GM12801 (cell line): Measurements from ENCODE around the gene HM13.

Experiments used
- TF ChIP-seq, protein P1 (sequence below): IDR thresholded peaks from one replicate; pipeline ENCODE4 v1.5.1; 2011; ENCODE audit warnings: control low read depth; ENCODE audit not compliant: insufficient read length; ENCODE audit errors: extremely low read depth

Gene HM13

DNA sequence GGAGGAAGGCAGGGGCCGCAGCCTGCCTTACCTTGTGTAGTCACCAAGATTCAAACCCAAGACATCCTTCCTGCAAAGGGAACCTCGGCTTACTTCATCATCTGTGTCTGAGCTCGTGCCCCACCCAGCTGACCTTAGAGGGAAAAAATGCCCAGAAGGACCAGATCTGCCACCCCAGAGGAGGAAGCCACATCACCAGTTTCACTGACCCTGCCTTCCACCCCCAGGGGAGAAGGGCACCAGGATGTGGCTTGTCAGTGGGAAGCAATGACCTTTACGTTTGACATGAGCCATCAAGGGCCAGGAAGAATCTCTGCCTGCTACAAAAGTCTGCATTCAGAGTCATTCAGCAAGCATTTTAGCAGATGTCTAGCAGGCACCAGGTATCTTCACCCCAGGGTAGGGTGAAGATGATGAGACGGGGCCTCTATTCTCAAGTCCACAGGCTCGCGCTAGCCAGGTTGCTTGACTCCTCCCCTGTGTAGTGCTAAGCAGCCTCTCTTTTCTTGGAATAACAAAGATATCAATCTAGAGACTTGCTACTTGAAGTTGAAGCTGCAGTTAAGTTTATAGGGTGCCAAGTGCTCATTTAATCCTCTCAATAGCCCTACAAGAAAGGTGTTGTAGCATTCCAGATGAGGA lies 28.1 kb downstream of the HM13 start:
- TF ChIP-seq, protein P1, sequence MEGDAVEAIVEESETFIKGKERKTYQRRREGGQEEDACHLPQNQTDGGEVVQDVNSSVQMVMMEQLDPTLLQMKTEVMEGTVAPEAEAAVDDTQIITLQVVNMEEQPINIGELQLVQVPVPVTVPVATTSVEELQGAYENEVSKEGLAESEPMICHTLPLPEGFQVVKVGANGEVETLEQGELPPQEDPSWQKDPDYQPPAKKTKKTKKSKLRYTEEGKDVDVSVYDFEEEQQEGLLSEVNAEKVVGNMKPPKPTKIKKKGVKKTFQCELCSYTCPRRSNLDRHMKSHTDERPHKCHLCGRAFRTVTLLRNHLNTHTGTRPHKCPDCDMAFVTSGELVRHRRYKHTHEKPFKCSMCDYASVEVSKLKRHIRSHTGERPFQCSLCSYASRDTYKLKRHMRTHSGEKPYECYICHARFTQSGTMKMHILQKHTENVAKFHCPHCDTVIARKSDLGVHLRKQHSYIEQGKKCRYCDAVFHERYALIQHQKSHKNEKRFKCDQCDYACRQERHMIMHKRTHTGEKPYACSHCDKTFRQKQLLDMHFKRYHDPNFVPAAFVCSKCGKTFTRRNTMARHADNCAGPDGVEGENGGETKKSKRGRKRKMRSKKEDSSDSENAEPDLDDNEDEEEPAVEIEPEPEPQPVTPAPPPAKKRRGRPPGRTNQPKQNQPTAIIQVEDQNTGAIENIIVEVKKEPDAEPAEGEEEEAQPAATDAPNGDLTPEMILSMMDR, result no peak

GRCh38 chr20:31542963-31543362 lies 28.7 kb downstream of the HM13 start:
- TF ChIP-seq, protein P1, result no peak

DNA sequence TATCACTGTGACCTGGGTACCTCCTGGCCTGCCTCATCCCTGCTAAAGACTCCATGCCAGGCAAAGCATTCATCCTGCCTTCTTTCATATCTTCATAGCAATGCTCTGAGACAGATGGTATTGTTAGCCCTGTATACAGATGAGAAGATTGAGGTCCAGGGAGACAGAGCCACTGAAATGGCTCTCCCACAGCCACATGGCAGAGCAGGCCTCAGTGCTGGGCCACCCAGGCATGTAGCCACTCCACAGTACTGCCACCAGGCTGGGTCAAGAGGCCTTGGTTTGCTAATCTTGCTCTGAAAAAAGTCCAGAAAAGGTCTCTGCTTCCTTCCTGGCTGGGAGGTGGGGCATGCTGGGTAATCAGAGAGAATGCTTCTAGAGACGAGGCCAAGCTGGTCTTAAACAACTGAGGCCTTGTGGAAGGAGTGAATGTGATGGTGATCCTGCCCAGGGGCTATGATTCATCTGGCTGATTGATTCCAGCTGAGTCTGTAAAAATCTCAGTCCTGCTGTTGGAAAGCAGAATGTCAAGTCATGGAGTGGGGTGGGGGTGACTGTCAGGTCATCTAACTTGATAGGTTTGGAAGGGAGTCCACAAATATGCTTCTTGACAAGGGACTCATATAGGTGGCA lies 29.8 kb downstream of the HM13 start:
- TF ChIP-seq, protein P1, result no peak

GRCh38 chr20:31544600-31544999 lies 30.4 kb downstream of the HM13 start:
- TF ChIP-seq, protein P1, result no peak

DNA sequence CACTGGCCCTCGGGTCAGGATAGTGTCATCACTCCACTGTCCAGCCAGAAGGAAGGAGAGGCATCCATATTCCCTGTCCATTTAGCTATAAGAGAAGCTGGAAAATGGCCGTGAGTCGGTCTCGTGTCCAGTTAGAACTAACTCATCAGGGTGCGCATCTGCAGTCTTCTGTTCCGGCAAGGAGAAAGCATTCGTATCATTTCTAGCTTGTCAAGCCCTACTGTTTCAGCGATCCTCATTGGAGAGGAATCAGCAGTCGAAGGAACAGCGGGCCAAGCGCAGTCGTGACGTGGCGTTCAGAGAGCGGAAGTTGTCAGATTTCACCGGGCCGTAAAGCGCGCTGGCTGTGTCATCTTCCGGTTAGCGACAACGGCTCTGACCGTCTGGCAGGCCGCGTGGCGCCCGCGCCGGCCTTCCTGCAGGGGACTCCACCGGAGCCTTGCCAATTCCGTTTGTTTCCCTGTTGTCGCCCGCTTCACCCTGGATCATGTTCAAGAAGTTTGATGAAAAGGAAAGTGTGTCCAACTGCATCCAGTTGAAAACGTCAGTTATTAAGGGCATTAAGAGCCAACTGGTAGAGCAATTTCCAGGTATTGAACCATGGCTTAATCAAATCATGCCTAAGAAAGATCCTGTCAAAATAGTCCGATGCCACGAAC lies 32.9 kb downstream of the HM13 start:
- TF ChIP-seq, protein P1, result no peak

- TF ChIP-seq, protein P1, result no peak
Observed at GRCh38 chr20:31547720-31548298, 33.6 kb downstream of the HM13 start.

GRCh38 chr20:31548820-31549512 lies 34.7 kb downstream of the HM13 start:
- TF ChIP-seq, protein P1, result no peak
